KMS-11 (cell line): ENCODE data around the gene ZNF740.

Source experiments
- H2AFZ ChIP-seq: fragments of 200-600 bp; sonication (generic); 2 replicates; pipeline ENCODE4 v1.6.1; 2016; ENCODE audit warnings: antibody characterized with exemption, mixed run types, low read depth
- H3K27ac ChIP-seq: fragments of 200-600 bp; sonication (generic); 2 replicates; pipeline ENCODE4 v1.6.1; 2016; ENCODE audit warnings: mild to moderate bottlenecking, mixed run types
- H3K27me3 ChIP-seq: fragments of 200-600 bp; sonication (generic); 2 replicates; pipeline ENCODE4 v1.6.1; 2017; ENCODE audit warnings: mild to moderate bottlenecking, low read depth, mixed run types, moderate library complexity; ENCODE audit not compliant: insufficient read depth
- H3K36me3 ChIP-seq: fragments of 200-600 bp; sonication (generic); 2 replicates; pipeline ENCODE4 v1.6.1; 2017; ENCODE audit warnings: mild to moderate bottlenecking, mixed run types; ENCODE audit not compliant: insufficient read depth
- H3K4me1 ChIP-seq: fragments of 200-600 bp; sonication (generic); 2 replicates; pipeline ENCODE4 v1.6.1; 2016; ENCODE audit warnings: mild to moderate bottlenecking, low read depth, mixed run types; ENCODE audit not compliant: poor library complexity, severe bottlenecking
- H3K4me2 ChIP-seq: fragments of 200-600 bp; sonication (generic); 2 replicates; pipeline ENCODE4 v1.7.0; 2016; ENCODE audit warnings: mild to moderate bottlenecking, mixed run types
- H3K4me3 ChIP-seq: fragments of 200-600 bp; sonication (generic); IDR thresholded peaks from 2 replicates; pipeline ENCODE4 v1.6.1; 2017; ENCODE audit warnings: low read depth, low read length, mixed read lengths; ENCODE audit not compliant: insufficient read depth
- H3K79me2 ChIP-seq: fragments of 200-600 bp; sonication (generic); 2 replicates; pipeline ENCODE4 v1.6.1; 2016; ENCODE audit warnings: low read depth, mixed run types; ENCODE audit not compliant: insufficient read depth
- H3K9ac ChIP-seq: fragments of 200-600 bp; sonication (generic); 2 replicates; pipeline ENCODE4 v1.6.1; 2016; ENCODE audit warnings: mild to moderate bottlenecking, mixed run types
- H4K20me1 ChIP-seq: fragments of 200-600 bp; sonication (generic); 2 replicates; pipeline ENCODE4 v1.6.1; 2016; ENCODE audit warnings: mild to moderate bottlenecking, mixed run types; ENCODE audit not compliant: insufficient read depth
- CTCF ChIP-seq: fragments of 200-600 bp; sonication (generic); conservative IDR thresholded peaks from 2 replicates; pipeline ENCODE4 v1.6.1; 2017; ENCODE audit warnings: low read depth, mild to moderate bottlenecking, antibody characterized with exemption, low read length, moderate library complexity, mixed read lengths

ZNF740 gene

DNA sequence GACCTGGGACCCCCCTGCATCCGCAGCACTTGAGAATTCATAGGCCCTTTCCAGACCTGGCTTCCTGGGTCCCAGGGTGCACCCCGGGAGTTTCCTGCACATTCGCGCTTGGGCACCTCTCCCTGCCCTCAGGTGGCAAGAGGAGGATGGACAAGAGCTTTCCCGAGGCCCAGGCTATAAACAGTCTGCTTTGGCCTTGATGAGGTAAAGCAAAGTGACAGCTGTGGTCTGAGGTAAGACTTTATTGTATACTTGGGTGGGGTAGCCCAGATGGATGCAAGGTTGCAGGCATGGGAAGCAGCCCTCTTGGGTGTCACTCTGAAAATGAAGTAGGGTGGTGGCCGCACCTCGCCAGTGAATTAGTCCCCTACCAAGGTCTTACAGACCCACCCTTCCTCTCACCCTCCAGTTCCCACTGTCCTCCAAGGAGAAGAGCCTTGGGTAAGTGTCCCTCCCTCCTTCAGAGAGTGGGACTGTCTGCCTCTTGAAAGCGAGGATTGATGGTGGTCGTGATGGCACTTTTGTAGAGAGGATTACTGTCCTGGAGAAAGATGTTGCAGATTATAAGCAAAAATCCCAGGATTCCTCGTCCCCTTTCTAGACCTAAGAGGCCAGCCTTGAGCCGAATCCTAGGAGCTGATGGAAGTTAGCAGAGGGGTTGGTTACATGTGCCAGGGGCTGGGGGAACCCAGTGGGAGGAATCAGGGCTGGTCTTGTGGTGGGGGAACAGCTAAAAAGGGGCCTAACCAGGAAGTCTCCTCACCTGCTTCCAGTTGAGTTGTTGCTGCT, 10.8 kb downstream of the ZNF740 start:
- no peaks in the 10 kb centered on the region for H4K20me1 ChIP-seq
- H3K36me3 ChIP-seq, result peaks cover 45% of the 10 kb centered on the region; the same call in 1 of the 2 replicates

GRCh38 chr12:53191885-53192530, 11.5 kb downstream of the ZNF740 start:
- Histone ChIP-seq H3K9ac (no peak overlapping the region), H3K36me3 (peaks cover 46% of the 10 kb centered on the region; the same call in 1 of the 2 replicates), H2AFZ (no peak overlapping the region), H3K27me3 (no peaks in the 10 kb centered on the region), H3K4me3 (no peak overlapping the region), H3K79me2 (peaks cover 10% of the 10 kb centered on the region; the same call in 1 of the 2 replicates), H3K27ac (peak overlapping the region; percentile 10; the same call in 1 of the 2 replicates), H3K4me1 (peaks cover 65% of the 10 kb centered on the region), H3K4me2 (no peak overlapping the region), H4K20me1 (no peaks in the 10 kb centered on the region)
- TF ChIP-seq CTCF, result no peak

More for the DNA sequence above, 10.8 kb downstream of the ZNF740 start:
- peaks cover 58% of the 10 kb centered on the region for H3K4me1 ChIP-seq
- no peak for TF ChIP-seq CTCF
- H2AFZ ChIP-seq, result no peak overlapping the region
- H3K4me3 ChIP-seq, result no peak overlapping the region
- H3K4me2 ChIP-seq, result no peak overlapping the region
- no peaks in the 10 kb centered on the region for H3K27me3 ChIP-seq
- peak overlapping the region; percentile 10; the same call in 1 of the 2 replicates for H3K27ac ChIP-seq
- H3K79me2 ChIP-seq, result peaks cover 3% of the 10 kb centered on the region; the same call in 1 of the 2 replicates
- H3K9ac ChIP-seq, result no peak overlapping the region

DNA sequence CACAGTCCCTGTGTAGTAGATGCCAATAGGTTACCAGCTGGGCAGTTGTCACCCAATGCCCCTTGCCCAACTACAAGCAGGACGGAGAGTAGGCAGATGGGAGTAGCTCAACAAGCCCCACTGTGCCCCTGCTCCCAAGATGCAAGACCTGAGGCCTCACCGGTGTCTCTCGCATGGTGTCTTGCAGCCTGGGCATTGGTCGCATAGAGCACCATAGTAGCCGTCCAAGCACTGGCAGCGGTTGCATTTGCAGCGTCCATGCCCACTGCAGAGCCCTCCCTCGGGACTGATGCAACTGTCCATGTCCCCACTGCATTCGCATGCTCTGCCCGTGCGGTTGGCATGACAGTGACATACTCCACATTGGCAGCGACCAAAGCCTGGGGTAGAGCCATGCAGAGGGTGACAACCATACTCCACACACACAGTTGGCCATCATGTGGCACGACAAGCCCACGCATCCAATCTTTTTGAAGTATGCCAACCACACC, 12.1 kb downstream of the ZNF740 start:
- Histone ChIP-seq H4K20me1 (no peaks in the 10 kb centered on the region), H3K4me3 (no peak overlapping the region), H3K36me3 (peaks cover 46% of the 10 kb centered on the region; the same call in 1 of the 2 replicates), H3K9ac (no peak overlapping the region), H3K27me3 (no peaks in the 10 kb centered on the region), H3K4me1 (peaks cover 71% of the 10 kb centered on the region), H3K4me2 (no peak overlapping the region), H3K79me2 (peaks cover 14% of the 10 kb centered on the region; the same call in 1 of the 2 replicates), H2AFZ (no peak overlapping the region), H3K27ac (peak overlapping the region; percentile 10; the same call in 1 of the 2 replicates)
- TF ChIP-seq CTCF, result no peak

- H3K4me1 ChIP-seq, result peaks cover 75% of the 10 kb centered on the region
- no peak overlapping the region for H3K4me3 ChIP-seq
- peak overlapping the region; percentile 10; the same call in 1 of the 2 replicates for H3K27ac ChIP-seq
- H3K79me2 ChIP-seq, result peaks cover 18% of the 10 kb centered on the region; the same call in 1 of the 2 replicates
- H3K4me2 ChIP-seq, result no peak overlapping the region
- no peaks in the 10 kb centered on the region for H3K27me3 ChIP-seq
- H4K20me1 ChIP-seq, result no peaks in the 10 kb centered on the region
- H2AFZ ChIP-seq, result no peak overlapping the region
- peaks cover 50% of the 10 kb centered on the region; the same call in 1 of the 2 replicates for H3K36me3 ChIP-seq
- no peak overlapping the region for H3K9ac ChIP-seq
- TF ChIP-seq CTCF, result no peak
Measured at GRCh38 chr12:53193040-53193439, 12.5 kb downstream of the ZNF740 start.
